ENCODE data around the gene KCNAB2. TPM values are rescaled to one million over a fixed set of nuclear protein-coding genes. Genes with fewer than 3 reads are reported as not detected.

The KCNAB2 gene
- total RNA-seq, 4 donors from 2014 or later, result 4.2 to 12.0 (median 10.0) TPM

DNA sequence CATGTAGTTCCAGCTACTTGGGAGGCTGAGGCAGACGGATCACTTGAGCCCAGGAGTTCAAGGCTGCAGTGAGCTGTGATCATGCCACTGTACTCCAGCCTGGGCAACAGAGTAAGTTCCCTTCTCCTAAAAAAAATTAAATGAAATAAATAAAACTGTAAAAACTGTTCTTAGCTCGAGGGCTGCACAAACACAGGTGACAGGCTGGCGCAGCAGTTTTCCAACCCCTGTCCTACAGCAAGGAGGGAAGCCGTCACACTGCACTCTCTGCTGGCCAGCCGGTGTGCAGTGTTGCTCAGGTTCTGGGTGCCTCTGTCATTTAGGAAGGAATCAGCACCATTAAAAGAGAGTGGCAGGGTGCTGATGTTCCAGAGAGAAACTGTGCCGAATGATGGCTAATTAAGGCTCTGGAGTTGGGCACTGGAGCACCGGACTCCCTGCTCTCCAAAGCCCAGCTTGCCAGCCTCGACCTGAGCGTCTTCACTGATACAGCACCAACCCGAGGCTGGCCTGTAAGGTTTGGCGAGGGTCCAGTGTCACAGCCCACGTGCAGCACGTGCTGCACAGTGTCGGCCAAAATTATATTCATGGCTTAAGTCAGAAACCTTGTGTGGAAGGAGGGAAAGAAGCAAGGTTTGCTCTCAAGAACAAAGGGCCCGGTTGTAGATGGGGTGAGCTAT lies 26.4 kb upstream of the KCNAB2 start:
- DNase-seq (ENCODE audit: low spot score in 2 of 2), result no peak
- 60 to 73% methylated on average over 15 of the region's 15 CpGs for WGBS, 2 donors
- no peak for TF ChIP-seq POLR2A (IDR thresholded peaks at IDR 0.05)
- TF ChIP-seq, protein P1, sequence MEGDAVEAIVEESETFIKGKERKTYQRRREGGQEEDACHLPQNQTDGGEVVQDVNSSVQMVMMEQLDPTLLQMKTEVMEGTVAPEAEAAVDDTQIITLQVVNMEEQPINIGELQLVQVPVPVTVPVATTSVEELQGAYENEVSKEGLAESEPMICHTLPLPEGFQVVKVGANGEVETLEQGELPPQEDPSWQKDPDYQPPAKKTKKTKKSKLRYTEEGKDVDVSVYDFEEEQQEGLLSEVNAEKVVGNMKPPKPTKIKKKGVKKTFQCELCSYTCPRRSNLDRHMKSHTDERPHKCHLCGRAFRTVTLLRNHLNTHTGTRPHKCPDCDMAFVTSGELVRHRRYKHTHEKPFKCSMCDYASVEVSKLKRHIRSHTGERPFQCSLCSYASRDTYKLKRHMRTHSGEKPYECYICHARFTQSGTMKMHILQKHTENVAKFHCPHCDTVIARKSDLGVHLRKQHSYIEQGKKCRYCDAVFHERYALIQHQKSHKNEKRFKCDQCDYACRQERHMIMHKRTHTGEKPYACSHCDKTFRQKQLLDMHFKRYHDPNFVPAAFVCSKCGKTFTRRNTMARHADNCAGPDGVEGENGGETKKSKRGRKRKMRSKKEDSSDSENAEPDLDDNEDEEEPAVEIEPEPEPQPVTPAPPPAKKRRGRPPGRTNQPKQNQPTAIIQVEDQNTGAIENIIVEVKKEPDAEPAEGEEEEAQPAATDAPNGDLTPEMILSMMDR (IDR thresholded peaks at IDR 0.05), result no peak
- intact Hi-C loops (cut with DNase I; ENCODE audit: low total_unique reads), result no loop called here
- H3K4me3 ChIP-seq (ENCODE audit: low read depth, poor library complexity, severe bottlenecking), result no peak overlapping the region

DNA sequence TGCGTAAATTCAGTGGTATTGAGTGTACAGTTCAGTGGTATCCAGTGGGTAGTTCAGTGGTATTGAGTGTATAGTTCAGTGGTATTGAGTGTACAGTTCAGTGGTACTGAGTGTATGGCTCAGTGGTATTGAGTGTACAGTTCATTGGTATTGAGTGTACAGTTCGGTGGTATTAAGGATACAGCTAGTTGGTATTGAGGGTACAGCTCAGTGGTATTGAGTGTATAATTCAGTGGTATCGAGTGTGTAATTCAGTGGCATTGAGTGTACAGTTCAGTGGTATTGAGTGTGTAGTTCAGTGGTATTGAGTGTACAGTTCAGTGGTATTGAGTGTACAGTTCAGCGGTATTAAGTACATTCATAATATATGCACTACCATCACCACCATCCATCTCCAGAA lies 23.5 kb upstream of the KCNAB2 start:
- DNase-seq (ENCODE audit: low spot score in 2 of 2), result no peak
- 89 to 95% methylated on average over 4 of the region's 4 CpGs for WGBS, 2 donors
- no peak overlapping the region for H3K4me3 ChIP-seq (ENCODE audit: low read depth, poor library complexity, severe bottlenecking)
- intact Hi-C loops (cut with DNase I; ENCODE audit: low total_unique reads), result no loop called here
- TF ChIP-seq POLR2A (IDR thresholded peaks at IDR 0.05), result no peak
- TF ChIP-seq, protein P1 (IDR thresholded peaks at IDR 0.05), result no peak

DNA sequence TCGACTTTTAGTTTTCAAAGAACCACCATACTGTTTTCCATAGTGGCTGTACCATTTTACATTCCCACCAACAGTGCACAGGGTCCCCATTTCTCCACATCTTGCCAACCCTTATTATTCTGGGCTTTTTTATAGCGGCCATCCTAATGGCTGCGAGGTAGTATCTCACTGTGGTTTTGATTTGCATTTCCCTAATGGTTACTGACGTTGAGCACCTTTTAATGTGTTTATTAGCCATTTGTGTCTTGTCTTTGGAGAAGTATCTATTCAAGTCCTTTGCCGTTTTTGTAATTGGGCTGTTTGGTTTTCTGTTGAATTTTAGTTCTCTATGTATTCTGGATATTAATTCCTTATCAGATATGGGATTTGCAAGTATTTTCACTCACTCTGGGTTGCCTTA lies 22.3 kb upstream of the KCNAB2 start:
- intact Hi-C loops (cut with DNase I; ENCODE audit: low total_unique reads), result no loop called here
- H3K4me3 ChIP-seq (ENCODE audit: low read depth, poor library complexity, severe bottlenecking), result no peak overlapping the region
- 86 to 94% methylated on average over 5 of the region's 5 CpGs for WGBS, 2 donors
- no peak for DNase-seq (ENCODE audit: low spot score in 2 of 2)
- TF ChIP-seq POLR2A (IDR thresholded peaks at IDR 0.05), result no peak
- TF ChIP-seq, protein P1 (IDR thresholded peaks at IDR 0.05), result no peak

DNA sequence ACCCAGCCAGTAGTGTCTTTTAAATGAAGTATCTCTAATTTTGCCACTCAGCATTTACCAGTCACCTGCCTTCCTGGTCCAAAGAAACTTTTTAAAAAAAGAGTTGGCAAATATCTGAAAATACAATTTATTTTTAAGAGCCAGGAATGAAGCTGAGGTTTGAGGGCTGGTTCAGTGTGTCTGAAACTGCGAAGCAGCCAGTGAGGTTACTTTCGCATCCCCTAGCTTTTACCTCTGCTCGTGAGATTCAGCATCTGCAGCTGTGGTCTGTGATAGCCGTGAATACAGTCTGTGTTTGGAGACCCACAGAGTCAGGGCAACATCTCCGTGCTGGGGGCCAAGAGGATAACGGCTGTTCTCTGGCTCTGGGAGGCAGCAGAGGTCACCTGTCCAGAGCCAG lies 21.3 kb upstream of the KCNAB2 start:
- intact Hi-C loops (cut with DNase I; ENCODE audit: low total_unique reads), result no loop called here
- H3K4me3 ChIP-seq (ENCODE audit: low read depth, poor library complexity, severe bottlenecking), result no peak overlapping the region
- WGBS, 2 donors, result 89 to 92% methylated on average over 6 of the region's 6 CpGs
- DNase-seq (ENCODE audit: low spot score in 2 of 2), result no peak
- TF ChIP-seq, protein P1 (IDR thresholded peaks at IDR 0.05), result no peak
- no peak for TF ChIP-seq POLR2A (IDR thresholded peaks at IDR 0.05)

DNA sequence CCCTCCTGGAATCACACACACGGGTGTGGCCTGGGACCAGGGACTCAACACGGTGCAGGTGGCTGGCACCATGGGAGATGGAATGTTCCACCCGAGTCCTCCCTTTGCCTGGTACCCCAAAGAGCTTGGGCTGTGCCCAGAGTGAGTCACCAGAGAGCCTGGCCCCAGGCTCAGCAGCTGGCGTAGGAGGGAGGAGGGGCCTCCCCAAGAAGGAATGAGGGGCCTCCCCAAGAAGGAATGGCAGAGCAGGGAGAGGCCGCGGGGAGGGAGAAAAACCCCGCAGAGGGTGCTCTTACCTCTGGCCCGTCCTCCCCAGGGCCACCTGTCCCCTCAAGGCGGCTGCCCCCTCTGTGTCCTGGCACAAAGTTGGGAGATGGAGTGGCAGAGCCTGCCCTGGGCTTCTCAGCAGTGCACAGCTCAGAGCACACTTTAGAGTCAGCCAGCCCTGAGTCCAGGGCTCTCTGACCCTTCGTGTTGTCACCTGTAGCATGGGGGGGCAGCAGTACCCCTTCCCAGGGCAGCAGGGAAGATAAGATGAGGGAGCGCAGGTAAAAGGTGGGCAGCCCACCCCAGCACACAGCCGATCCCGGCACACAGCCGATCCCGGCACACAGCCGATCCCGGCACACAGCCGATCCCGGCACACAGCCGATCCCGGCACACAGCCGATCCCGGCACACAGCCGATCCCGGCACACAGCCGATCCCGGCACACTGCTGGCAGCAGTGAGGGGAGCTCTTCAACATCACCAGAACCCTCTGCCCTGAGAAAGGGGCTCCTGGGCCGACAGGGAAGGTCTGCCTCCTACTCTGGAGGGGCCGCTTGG lies 20.2 kb upstream of the KCNAB2 start:
- TF ChIP-seq, protein P1 (IDR thresholded peaks at IDR 0.05), result no peak
- no peak for TF ChIP-seq POLR2A (IDR thresholded peaks at IDR 0.05)
- intact Hi-C loops (cut with DNase I; ENCODE audit: low total_unique reads), result no loop called here
- 32 to 35% methylated on average over 19 to 23 of the region's 29 CpGs for WGBS, 2 donors
- H3K4me3 ChIP-seq (ENCODE audit: low read depth, poor library complexity, severe bottlenecking), result no peak overlapping the region
- DNase-seq (ENCODE audit: low spot score in 2 of 2), result no peak

All from lower leg skin (tissue), 4 donors.